Stimulated activated naive CD4-positive, alpha-beta T cell (primary cell): Measurements from ENCODE around the gene VCP.

ENCODE experiments used
- DNase-seq, 6 experiments: peaks; one replicate each; lab custom pipeline; 2025; lab: John Stamatoyannopoulos, UW

VCP gene

GRCh38 chr9:35072461-35073278, at the start of gene VCP:
Gene VCP, minus strand, starts transcription at chr9:35072625. Its CDS starts 272 bp downstream, at chr9:35072353.
- peak; percentile 90 to 98 (median 96) for DNase-seq

- DNase-seq = peak; percentile 68 to 90 (median 85)
Measured at GRCh38 chr9:35116898-35117551, 44.6 kb upstream of the VCP start.

- DNase-seq = no peak
Measured at GRCh38 chr9:35116539-35116897, 44.1 kb upstream of the VCP start.

DNA sequence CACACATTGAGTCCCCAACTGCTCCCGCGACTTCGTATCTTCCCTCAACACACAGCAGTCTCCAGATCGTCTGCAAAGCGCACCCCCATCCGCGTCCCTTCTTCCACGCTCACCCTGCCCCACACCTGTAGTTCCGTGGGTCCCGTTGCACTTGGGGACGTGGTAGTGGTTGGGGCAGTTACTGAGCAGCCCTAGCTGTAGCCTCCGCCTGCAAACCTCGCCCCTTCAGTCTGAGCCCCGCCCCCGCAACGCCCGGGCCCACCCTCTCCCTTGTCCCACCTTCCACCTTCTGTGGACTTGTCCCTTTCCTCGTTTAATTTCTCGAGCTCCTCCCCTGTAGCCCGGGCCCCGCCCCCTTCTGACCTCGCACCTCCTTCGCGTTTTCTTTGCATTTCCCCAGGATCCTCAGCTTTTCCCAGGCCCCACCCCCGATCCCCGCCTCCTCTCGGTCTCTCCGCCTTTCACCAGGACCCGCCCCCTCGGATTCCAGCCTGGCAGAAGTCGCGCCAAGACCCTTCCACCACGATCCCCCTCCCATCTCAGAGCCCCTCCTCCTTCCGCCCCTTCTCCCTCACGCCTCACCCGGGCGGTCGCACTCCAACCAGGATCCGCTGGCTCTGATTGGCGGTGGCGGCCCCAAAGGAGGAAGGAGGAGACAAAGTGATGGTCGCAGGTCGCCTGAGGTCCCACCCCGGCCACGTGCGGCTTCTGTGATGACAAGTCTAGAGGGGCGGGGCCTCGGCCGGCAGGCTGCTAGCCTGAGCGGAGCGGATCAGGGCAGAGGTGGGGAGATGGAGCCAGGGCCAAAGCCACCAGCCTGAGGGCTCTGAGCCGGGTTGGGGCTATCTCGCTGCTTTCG, 43.5 kb upstream of the VCP start, which contains the start of gene ATOSB:
Gene ATOSB, minus strand, starts transcription at position 183 of the 859 bp plus-strand sequence. CDS start 7,588 bp downstream, outside the sequence.
- DNase-seq = peak; percentile 75 to 95 (median 84)

DNA sequence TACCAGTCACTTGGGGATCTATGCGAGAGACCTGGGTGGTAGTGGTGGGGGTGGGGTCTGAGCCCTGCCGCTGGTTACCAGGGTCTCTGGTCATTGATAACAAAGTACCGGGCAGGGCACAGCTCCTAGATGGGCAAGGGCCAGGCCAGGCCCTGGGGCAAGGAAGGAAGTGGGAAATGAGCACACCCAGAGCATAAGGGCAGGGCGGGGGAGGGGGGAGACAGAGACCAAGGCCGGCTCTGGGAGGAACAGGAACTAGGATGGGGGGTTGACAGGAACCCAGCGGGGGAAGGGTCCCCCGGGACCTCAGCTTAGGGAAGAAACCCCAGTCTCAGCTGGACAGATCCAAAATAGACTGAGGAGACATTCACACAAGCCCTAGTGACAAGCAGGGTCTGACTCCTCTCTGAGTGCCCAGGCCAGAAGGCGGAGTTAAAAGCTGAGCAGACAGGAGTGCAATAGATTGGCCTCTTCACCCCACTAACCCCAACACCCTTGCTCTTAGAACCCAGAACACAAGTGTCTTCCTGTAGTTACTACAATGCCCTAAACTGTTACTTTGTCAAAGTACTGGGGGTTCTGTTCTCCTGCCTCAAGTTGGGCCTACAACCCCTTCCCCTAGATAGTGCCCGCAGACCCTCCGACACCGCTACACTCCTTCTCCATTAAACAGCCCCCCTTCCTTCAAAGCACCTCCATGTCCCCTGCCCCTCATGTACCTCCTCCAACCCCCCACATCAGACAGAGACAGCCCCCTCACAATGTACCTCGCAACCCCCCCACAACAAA, 42.6 kb upstream of the VCP start:
- peak in 4 of 6 experiments; percentile 7 to 29 (median 17) for DNase-seq

DNA sequence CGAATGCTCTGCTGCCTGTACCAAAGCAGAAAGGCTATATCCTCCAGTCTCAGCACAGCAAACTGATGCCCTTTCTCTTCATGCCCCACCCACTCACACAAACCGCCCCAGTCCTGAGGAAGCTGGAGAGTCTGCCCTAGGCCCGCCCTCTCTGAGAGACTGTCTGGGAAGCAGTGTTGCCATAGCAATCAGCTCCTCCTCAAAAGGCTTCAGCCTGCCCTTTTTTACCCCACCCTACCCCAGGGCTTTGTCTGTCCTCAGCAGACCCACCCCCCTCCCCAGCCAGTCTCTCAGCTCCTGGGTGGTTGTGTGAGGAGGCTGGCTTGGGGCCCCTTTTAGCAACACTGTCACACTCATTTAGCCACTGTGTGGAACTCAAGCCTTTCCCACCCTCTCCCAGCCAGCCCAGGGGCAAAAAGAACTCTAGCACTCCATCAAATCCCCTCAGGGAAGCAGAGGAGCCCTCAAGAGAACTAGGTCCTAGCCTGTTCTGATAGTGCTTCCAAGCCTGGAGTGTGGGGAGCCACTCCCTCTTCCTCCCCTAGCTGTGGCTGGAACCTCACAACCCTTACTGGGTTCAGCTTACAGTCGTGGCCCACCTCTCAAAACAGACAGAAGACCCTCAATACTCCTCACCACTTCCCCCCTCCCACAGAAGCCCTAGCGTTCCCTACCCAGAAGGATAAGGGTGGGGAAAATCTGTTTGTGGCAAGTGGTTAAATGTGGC, 41.9 kb upstream of the VCP start:
- peak; percentile 25 to 73 (median 43) for DNase-seq

DNA sequence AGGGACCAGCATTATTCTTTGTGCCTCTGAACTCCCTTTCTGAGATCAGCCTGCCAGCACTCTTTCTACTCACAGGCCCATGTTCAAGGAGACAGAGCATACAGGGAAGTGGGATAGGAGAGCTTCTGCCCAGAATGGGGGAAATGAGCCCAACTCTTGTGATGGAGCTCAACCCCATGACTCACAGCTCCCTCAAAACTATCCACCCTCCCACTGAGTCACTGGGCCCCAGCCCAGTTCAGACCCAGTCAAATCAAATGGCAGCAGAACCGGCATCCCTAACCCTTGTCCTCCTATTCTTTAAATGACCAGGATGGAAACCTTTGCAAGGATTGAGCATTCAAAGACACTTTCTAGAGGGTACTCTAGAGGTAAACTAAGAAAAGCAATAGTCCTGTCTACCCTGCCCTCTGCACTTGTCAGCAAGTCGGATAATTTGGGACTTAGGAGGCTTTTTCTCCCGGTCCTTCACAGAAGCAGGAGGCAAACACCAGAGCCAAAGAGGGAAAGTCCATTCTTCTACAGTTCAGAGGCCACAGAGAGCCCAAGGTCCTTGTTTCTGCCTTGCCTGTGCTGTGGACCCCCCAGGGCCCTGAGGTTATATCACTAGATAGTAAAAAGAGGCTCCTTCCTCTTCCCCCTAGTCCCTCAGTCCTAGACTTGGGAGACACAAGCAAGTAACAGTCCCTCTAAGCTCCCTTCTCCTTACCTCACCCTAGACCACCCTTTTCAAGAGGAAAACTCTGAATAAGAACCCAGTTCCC, 40.0 kb upstream of the VCP start:
- DNase-seq = no peak

DNA sequence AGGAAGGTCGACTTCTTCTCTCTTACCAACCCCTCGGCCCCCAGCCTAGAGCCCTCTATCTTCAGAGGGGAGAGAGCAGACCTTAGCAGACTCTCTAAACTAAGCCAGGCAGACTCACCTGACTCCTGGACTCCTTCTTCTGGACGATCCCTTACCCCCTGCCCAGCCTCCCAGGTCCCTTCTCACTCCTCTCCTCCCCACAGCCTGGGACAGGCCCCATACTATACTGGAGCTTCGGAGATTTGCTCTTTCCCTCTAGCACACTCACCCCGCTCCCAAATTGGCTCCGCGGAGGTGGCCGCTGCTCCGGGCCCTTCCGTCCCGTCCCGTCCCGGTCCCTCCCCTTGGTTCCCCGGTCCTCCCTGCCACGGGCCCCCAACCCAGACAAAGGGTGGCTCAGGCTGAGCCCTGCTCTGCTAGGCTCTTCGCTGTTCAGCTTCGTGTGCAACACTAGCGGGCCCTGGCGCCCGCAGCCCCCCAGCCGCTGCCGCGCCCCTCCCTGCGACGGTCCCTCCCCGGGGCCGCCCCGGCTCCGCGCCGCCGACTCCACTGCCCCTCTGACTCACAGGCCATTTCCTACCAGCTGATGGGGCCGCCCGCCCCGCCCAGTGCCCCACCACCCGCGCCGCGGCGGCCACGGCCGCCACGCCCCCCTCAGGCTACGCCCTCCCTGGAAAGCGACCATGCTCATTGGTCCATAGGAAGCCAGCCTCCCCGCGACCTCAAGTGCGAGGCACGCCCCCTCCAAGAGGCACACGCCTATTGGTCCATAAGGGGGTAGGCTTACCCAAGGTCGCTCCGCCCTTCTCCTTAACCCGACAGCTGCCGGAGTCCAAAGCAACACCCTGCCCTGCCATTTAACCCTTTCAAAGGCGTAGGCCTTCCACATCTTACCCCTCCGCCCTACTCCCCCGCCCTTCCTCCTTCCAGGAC, 38.8 kb upstream of the VCP start:
- peak; percentile 90 to 96 (median 93) for DNase-seq

GRCh38 chr9:35110327-35110761, 37.9 kb upstream of the VCP start:
- DNase-seq = no peak

- no peak for DNase-seq
Measured at GRCh38 chr9:35108946-35109575, 36.6 kb upstream of the VCP start.

- DNase-seq = no peak
Measured at GRCh38 chr9:35108461-35108860, 36.0 kb upstream of the VCP start.

DNA sequence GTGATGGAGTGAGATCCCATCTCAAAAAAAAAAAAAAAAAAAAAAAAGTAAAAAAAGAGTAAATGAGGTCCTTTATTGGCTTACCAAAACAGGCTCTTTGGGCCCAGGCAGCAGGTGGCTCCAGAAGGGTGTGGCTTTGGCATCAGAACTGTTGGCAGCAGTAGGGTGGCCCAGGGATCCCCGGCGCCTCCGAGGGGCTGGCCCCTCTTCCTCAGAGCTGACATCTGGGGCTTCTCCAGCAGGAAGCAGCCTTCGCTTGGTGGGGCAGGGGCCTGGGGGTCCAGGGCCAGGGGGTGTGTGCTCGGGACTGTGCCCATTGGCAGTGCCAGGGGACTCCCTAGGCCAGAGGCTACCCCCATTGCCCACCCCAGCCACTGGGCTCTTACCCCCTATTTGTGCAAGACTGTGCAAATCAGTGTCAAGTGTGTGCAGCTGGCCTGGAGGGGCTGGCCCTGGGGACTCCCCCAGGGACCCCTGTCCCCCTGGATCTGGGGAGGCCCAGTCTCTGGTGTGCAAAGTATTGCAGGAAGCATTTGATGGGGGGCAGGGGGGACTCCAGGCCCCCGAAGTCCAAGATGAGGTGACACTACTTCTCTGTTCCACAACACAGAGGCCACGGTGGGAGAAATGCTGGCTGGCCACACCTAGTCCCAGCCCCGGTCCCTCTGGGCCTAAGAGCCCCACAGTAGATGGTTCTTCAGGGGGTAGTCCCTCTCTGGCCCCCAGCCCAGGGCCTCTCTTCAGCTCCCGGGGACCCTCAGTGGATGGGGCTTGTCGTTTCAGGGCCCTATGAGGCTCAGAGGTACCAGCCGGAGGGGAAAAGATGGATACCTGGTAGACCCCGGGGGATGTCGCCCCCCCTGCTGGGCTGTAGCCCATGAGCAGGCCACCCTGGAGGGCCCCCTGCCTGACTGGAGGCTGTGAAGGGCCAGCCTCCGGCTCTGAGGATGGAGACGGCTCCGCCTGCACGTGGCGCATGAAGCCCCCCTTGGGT, 35.2 kb upstream of the VCP start:
- no peak for DNase-seq

- no peak for DNase-seq
Measured at GRCh38 chr9:35106343-35106730, 33.9 kb upstream of the VCP start.

DNA sequence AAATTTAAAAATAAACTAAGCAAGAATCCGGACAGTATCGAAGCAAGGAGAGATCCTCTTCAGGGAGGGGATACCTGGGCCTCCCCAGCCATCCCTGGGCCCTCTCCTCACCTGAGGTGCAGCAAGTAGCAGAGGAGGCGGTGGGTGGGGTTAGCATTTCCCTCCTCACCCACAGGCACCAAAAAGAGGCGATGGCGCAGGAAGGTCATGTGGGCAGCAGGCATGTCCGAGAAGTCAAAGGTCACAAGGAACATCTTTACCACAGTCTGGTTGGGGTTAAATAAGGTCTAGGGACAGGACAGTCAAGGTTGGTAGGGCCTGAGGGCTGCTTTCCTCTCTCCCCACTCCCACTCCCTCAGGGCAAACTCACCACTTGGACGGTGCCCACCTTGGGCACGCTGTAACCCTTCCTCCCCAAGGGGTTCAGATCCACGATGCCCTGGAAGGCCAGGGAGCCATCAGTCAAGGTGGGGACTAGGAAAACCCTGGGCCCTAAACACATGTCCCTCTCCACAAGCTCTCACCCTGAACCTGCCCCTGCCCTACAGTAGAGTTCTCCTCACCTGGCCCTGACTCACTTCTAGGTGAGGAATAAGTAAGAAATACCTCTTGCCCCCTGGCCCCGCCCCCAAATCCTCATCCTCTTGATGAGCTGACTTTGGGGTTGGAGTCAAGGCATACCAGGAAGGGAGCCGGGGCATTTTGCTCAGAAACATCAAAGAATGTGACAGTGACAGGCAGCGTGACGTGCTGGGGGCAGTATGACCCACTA, 33.3 kb upstream of the VCP start:
- no peak for DNase-seq

DNA sequence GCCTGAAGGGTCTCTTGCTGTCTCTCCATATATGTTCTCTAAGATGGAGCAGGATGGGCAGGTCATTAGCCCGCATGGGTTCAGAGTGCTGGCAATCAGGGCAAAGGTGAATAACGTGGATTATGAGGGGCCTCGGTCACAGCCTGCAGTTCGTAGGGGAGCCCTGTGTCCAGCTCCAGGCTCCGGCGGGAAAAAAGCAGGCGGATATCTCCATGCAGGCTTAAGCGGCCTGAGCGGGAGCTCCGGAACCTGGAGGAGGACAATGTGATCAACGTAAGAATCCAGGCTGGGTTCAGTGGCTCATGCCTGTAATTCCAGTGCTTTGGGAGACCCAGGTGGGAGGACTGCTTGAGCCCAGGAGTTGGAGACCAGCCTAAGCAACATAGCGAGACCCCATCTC, 32.7 kb upstream of the VCP start:
- DNase-seq = no peak

- DNase-seq = no peak
Measured at GRCh38 chr9:35104586-35104985, 32.2 kb upstream of the VCP start.
